Keratinocyte (primary cell): ENCODE results near the gene SST. TPM values are rescaled to one million over a fixed set of nuclear protein-coding genes. Genes with fewer than 3 reads are reported as not detected.

ENCODE experiments used
- DNase-seq: peaks from one replicate; pipeline ENCODE4 v3.0.0-alpha.2; 2011; ENCODE audit warnings: low read depth, missing footprints, low spot score
- FAIRE-seq: peaks from 2 replicates; lab custom pipeline; 2011; peaks lifted over from hg19 to GRCh38; lab: Jason Lieb, UNC
- H2AFZ ChIP-seq: 2 replicates; pipeline ENCODE4 v1.6.0; 2012; ENCODE audit warnings: low read length, control low read depth, inconsistent platforms; ENCODE audit not compliant: control insufficient read depth
- H3K27ac ChIP-seq: 2 replicates; pipeline ENCODE4 v1.5.1; 2011; ENCODE audit warnings: low read length; ENCODE audit not compliant: control insufficient read depth, insufficient read depth
- H3K27me3 ChIP-seq: 3 replicates; pipeline ENCODE4 v1.6.0; 2011; ENCODE audit warnings: low read length; ENCODE audit not compliant: control insufficient read depth, insufficient read depth; ENCODE audit errors: extremely low read depth
- H3K36me3 ChIP-seq, 2 experiments: 2 replicates in 1 of 2; 3 replicates in 1 of 2; pipeline ENCODE4 v1.5.1; 2011; ENCODE audit warnings: low read length in 2 of 2, mild to moderate bottlenecking in 1 of 2; ENCODE audit not compliant: control insufficient read depth in 2 of 2, insufficient read depth in 2 of 2; ENCODE audit errors: extremely low read depth in 1 of 2
- H3K4me1 ChIP-seq: 3 replicates; pipeline ENCODE4 v1.5.1; 2011; ENCODE audit warnings: low read length; ENCODE audit not compliant: control insufficient read depth, insufficient read depth; ENCODE audit errors: extremely low read depth
- H3K4me2 ChIP-seq: 3 replicates; pipeline ENCODE4 v1.6.0; 2011; ENCODE audit warnings: low read depth, low read length; ENCODE audit not compliant: control insufficient read depth, insufficient read depth; ENCODE audit errors: extremely low read depth
- H3K4me3 ChIP-seq, 3 experiments: fragments of 200-600 bp in 1 of 3; sonication (generic) in 1 of 3; 2 replicates in 2 of 3; 3 replicates in 1 of 3; pipeline ENCODE4 v1.5.1; 2011 to 2016; ENCODE audit warnings: low read length in 3 of 3, mild to moderate bottlenecking in 3 of 3, control low read depth in 2 of 3, inconsistent platforms in 1 of 3, low read depth in 1 of 3, mixed read lengths in 1 of 3, mixed run types in 1 of 3, moderate library complexity in 1 of 3; ENCODE audit not compliant: control insufficient read depth in 2 of 3, insufficient read depth in 2 of 3; ENCODE audit errors: extremely low read depth in 1 of 3
- H3K79me2 ChIP-seq: 2 replicates; pipeline ENCODE4 v1.6.0; 2012; ENCODE audit warnings: low read length; ENCODE audit not compliant: control insufficient read depth, insufficient read depth
- H3K9ac ChIP-seq: 3 replicates; pipeline ENCODE4 v1.6.0; 2011; ENCODE audit warnings: low read length; ENCODE audit not compliant: control insufficient read depth, insufficient read depth; ENCODE audit errors: extremely low read depth
- H3K9me1 ChIP-seq: 3 replicates; pipeline ENCODE4 v1.6.0; 2011; ENCODE audit warnings: low read length; ENCODE audit not compliant: control insufficient read depth, insufficient read depth; ENCODE audit errors: extremely low read depth
- H3K9me3 ChIP-seq: 2 replicates; pipeline ENCODE4 v1.5.1; 2012; ENCODE audit warnings: low read depth, low read length; ENCODE audit not compliant: control insufficient read depth
- H4K20me1 ChIP-seq: 3 replicates; pipeline ENCODE4 v1.6.0; 2011; ENCODE audit warnings: low read length; ENCODE audit not compliant: control insufficient read depth, insufficient read depth; ENCODE audit errors: extremely low read depth
- CTCF ChIP-seq, 3 experiments: IDR thresholded peaks in 1 of 3; conservative IDR thresholded peaks in 1 of 3; optimal IDR thresholded peaks in 1 of 3; 2 replicates in 2 of 3; 3 replicates in 1 of 3; pipeline versions ENCODE3 to v1.5.1; 2011; ENCODE audit warnings: low read length in 3 of 3, mild to moderate bottlenecking in 3 of 3, moderate library complexity in 2 of 3, control low read depth in 1 of 3, inconsistent platforms in 1 of 3; ENCODE audit not compliant: insufficient read depth in 2 of 3; ENCODE audit errors: extremely low read depth in 1 of 3
- EZH2 ChIP-seq: IDR thresholded peaks from one replicate; pipeline ENCODE4 v1.6.1; 2012; ENCODE audit warnings: inconsistent platforms, mild to moderate bottlenecking, low read length, moderate library complexity
- dilution Hi-C: fragments of 300-500 bp; cut with MboI; formaldehyde crosslinking; loops from one replicate; pipeline ENCODE4 v1.7.0; 2020; ENCODE audit warnings: low sequenced_read_pairs; ENCODE audit not compliant: extremely low pct_ligation_motif_present
- polyA plus RNA-seq, 5 experiments: library from polyadenylated mRNA; depleted of rRNA in 3 of 5; stranded (reverse) in 3 of 5; stranded (forward) in 1 of 5; unstranded in 1 of 5; fragments of >200 nt; gene quantifications; 1 replicate in 1 of 5; 2 replicates in 3 of 5; 3 replicates in 1 of 5; pipeline versions ENCODE4 v1.2.1 to v1.2.3, GENCODE V29; 2011 to 2012; ENCODE audit warnings: missing spikeins in 2 of 5, low read depth in 1 of 5, low replicate concordance in 1 of 5

Gene SST
- polyA plus RNA-seq, 1 donor (not counting 4 experiments of a cell fraction or from before 2014, with no cell fraction given) = not detected

GRCh38 chr3:187641320-187642016 lies 28.7 kb downstream of the SST start:
- Histone ChIP-seq H3K4me1 (no peaks in the 10 kb centered on the region), H3K9me1 (no peaks in the 10 kb centered on the region), H3K27ac (no peak overlapping the region), H3K4me2 (no peak overlapping the region), H3K79me2 (no peaks in the 10 kb centered on the region), H3K36me3 (no peaks in the 10 kb centered on the region), H4K20me1 (no peaks in the 10 kb centered on the region), H3K9ac (no peak overlapping the region), H3K27me3 (no peaks in the 10 kb centered on the region), H3K4me3 (no peak overlapping the region), H2AFZ (no peak overlapping the region), H3K9me3 (no peaks in the 10 kb centered on the region)
- TF ChIP-seq CTCF (optimal IDR thresholded peaks at IDR 0.05 in 1 of 3, IDR thresholded peaks at IDR 0.05 in 1 of 3, conservative IDR thresholded peaks at IDR 0.05 in 1 of 3; ENCODE audit: extremely low read depth in 1 of 3, insufficient read depth in 2 of 3, low read length in 3 of 3) (no peak), EZH2 (no peak)
- dilution Hi-C loops = no loop called here
- no peak for DNase-seq
- FAIRE-seq = no peak

GRCh38 chr3:187640569-187641059 lies 29.6 kb downstream of the SST start:
- FAIRE-seq = no peak
- Histone ChIP-seq H3K9me3 (no peaks in the 10 kb centered on the region), H3K4me1 (no peaks in the 10 kb centered on the region), H3K27ac (no peak overlapping the region), H3K9me1 (no peaks in the 10 kb centered on the region), H4K20me1 (no peaks in the 10 kb centered on the region), H3K9ac (no peak overlapping the region), H3K79me2 (no peaks in the 10 kb centered on the region), H3K36me3 (no peaks in the 10 kb centered on the region), H3K4me3 (no peak overlapping the region), H2AFZ (no peak overlapping the region), H3K27me3 (no peaks in the 10 kb centered on the region), H3K4me2 (no peak overlapping the region)
- no peak for DNase-seq
- dilution Hi-C loops = no loop called here
- TF ChIP-seq CTCF (optimal IDR thresholded peaks at IDR 0.05 in 1 of 3, IDR thresholded peaks at IDR 0.05 in 1 of 3, conservative IDR thresholded peaks at IDR 0.05 in 1 of 3; ENCODE audit: extremely low read depth in 1 of 3, insufficient read depth in 2 of 3, low read length in 3 of 3) (no peak), EZH2 (no peak)
